H54 (cell line): ENCODE results near the gene DTL.

Source experiments
- DNase-seq: peaks from one replicate; pipeline ENCODE4 v3.0.0; 2011; ENCODE audit warnings: low spot score, mixed read lengths; ENCODE audit not compliant: insufficient read length
- FAIRE-seq: peaks from 3 replicates; lab custom pipeline; 2011; peaks lifted over from hg19 to GRCh38; lab: Jason Lieb, UNC
- POLR2A ChIP-seq: IDR thresholded peaks from 2 replicates; pipeline ENCODE4 v1.6.1; 2011; ENCODE audit warnings: low read depth, mild to moderate bottlenecking, low read length

Gene DTL

GRCh38 chr1:212089560-212090163, 54.1 kb downstream of the DTL start:
- no peak for FAIRE-seq
- DNase-seq = no peak
- no peak for TF ChIP-seq POLR2A

- no peak for TF ChIP-seq POLR2A
- DNase-seq (no peak), FAIRE-seq (no peak)
Observed at GRCh38 chr1:212091438-212092121, 56.0 kb downstream of the DTL start.

- DNase-seq (no peak), FAIRE-seq (no peak)
- TF ChIP-seq POLR2A = no peak
Observed at GRCh38 chr1:212097360-212097759, 61.8 kb downstream of the DTL start.

GRCh38 chr1:212098310-212098709, 62.8 kb downstream of the DTL start:
- FAIRE-seq (no peak), DNase-seq (no peak)
- no peak for TF ChIP-seq POLR2A

GRCh38 chr1:212098771-212099170, 63.2 kb downstream of the DTL start:
- DNase-seq (no peak), FAIRE-seq (no peak)
- no peak for TF ChIP-seq POLR2A

- no peak for FAIRE-seq
Observed at GRCh38 chr1:212101251-212101650, 65.7 kb downstream of the DTL start.

GRCh38 chr1:212101735-212102134, 66.2 kb downstream of the DTL start:
- no peak for DNase-seq
- no peak for FAIRE-seq
- no peak for TF ChIP-seq POLR2A

More at GRCh38 chr1:212101251-212101650, 65.7 kb downstream of the DTL start:
- no peak for DNase-seq
- TF ChIP-seq POLR2A = no peak

GRCh38 chr1:212104586-212105325, 69.2 kb downstream of the DTL start:
- FAIRE-seq (no peak), DNase-seq (no peak)
- no peak for TF ChIP-seq POLR2A

- FAIRE-seq = no peak
- no peak for TF ChIP-seq POLR2A
- no peak for DNase-seq
Observed at GRCh38 chr1:212106286-212106792, 70.8 kb downstream of the DTL start.

- no peak for TF ChIP-seq POLR2A
- no peak for DNase-seq
- no peak for FAIRE-seq
Observed at GRCh38 chr1:212107481-212107880, 71.9 kb downstream of the DTL start.

- no peak for TF ChIP-seq POLR2A
- DNase-seq = no peak
- FAIRE-seq = no peak
Observed at GRCh38 chr1:212108187-212108586, 72.6 kb downstream of the DTL start.

- TF ChIP-seq POLR2A = no peak
- FAIRE-seq (no peak), DNase-seq (no peak)
Observed at GRCh38 chr1:212108981-212109380, 73.4 kb downstream of the DTL start.

GRCh38 chr1:212109728-212110127, 74.2 kb downstream of the DTL start:
- FAIRE-seq = no peak
- no peak for DNase-seq
- no peak for TF ChIP-seq POLR2A

- no peak for FAIRE-seq
- TF ChIP-seq POLR2A = no peak
Observed at GRCh38 chr1:212110617-212111016, 75.1 kb downstream of the DTL start.

More at GRCh38 chr1:212110617-212111016, 75.1 kb downstream of the DTL start:
- DNase-seq = no peak
